NCI-H2196 (cell line): ENCODE measurements around the gene REEP1.
"Not testable (repeated sequence)": the region's sequence is repeated elsewhere in the genome, so short reads cannot be mapped to it uniquely, and the experiment has no call there.

ENCODE experiments used
- DNase-seq: peaks from one replicate; lab custom pipeline; 2025; ENCODE audit not compliant: unreplicated experiment; lab: John Stamatoyannopoulos, UW

Gene REEP1

DNA sequence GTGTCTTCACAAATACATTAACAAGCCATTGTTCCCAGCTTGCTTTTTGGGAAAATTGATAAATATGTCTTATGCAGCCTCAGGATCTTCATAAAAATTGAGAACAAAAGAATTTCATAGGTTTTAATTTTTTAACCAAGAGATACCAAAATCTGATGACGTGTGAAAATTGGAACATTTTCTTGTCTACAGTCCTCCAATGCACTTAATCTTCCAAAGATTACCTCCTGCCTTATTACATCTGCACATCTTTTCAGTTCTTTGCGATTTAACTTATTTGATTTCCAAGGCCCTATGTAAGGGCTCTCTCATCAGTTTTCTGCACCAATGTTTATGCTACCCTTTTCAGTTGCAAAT, 135.1 kb downstream of the REEP1 start:
- no peak for DNase-seq

DNA sequence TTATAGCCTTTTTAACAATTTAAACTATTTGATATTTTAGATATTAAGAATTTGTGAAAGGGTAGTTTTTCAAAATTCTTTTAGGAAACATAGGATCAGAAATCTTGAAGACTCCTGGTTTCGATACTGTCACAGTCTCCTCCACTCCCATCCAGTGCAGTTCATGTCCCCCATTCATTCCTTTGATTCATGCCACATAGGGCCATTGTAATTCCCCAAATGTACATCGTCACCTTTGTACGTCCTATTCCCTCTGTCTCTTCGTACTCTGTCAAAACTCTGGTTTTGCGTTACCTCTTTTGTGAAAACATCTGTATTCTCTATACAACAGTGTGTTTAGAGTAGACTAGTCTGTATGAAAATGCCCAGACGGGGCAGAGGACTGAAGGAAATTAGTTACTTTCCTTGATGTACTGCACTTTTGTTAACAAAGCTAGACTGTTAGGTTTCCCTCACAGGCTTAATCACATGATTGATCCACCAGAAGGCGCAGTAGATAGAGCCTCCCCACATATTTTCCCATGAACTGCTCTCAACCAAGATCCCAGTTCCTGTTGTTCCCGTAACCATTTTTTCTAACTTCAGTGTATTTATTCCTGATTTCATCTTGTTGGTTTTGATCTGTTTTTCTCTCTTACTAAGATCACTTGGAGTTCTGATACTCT, 135.6 kb downstream of the REEP1 start:
- no peak for DNase-seq

DNA sequence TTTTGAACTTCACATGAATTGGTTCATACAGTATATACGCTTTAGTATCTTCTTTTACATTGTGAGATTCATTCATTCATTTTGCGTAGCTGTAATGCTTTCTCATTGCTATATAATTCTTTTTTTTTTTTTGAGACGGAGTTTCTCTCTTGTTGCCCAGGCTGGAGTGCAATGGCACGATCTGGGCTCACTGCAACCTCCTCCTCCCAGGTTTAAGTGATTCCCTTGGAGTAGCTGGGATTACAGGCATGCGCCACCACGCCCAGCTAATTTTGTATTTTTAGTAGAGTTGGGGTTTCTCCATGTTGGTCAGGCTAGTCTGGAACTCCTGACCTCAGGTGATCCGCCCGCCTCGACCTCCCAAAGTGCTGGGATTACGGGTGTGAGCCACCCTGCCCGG, 136.9 kb downstream of the REEP1 start:
- DNase-seq: not testable (repeated sequence)

DNA sequence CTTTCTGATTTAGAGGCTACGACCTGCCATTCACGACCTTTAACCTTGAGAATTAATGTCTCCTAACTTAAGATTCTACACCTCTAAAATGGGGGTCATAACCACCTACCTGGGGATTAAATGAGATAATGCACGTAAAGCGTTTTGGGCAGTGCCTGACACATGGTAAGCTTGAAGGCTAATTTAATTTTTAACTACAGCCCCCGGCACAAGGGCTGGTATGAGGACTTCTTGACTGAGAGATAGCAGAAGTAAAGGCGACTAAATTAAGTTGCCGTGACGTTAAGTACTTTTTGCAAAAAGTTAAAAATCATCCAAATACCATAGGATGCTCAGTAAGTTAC, 137.6 kb downstream of the REEP1 start:
- DNase-seq: no peak

DNA sequence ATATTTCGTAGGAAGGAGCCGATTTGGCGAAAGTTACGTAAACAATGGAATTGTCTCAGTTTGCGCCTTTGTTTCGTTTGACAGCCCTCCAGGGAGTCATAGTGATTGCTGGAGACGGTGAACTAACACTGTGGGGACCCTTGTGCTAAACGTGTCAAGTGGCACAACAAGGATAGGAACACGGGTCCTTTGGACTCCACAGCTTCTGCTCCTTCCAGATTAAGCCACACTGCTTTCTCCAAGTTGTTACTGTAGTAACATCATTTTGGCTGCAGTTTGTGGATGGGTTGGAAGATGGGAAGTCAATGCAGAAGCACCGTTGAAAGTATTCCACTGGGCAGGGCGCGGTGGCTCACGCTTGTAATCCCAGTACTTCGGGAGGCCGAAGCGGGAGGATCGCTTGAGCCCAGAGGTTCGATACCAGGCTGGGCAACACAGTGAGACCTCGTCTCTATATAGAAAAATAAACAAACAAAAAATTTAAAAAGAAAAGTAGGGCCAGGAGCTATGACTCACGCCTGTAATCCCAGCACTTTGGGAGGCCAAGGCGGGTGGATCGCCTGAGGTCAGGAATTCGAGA, 141.5 kb downstream of the REEP1 start:
- DNase-seq: no peak

DNA sequence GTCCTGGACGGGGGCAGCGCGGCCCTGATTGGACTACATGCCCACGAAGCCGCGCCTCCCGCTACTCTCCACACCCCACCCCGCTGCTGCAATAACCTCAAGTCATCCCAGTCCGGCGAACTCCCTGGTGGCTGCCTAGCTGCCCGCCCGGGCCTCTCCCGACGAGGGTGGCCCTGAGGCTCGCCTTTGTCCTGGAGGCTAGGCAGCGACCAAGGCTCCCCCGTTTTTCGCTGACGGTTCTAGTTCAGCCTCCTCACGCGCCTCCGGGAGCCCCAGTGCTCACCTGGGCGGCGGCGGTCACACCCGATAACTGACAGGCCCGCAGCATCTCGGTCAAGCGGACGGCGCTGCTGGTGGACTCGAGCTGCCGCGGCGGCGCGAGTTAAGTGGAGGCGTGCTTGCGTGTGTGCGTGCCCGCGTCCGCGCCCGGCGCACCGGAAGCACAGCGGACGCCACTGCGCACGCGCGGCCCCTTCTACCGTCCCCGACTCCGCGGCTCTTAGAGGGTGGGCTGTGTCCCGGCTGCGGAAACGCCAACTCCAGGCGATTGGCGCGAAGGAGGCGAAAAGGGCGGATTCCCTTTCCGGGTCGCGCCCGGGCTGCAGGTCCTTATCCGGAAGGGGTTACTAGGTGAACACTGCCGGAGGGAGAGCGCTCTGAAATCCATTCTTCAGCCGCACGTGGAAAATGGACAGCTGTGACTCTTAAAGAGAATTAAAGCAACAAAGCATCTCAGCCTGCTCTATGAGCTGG, 142.2 kb downstream of the REEP1 start, which contains the start of gene IMMT:
TSS of gene IMMT (minus strand) at position 408 of the 753 bp plus-strand sequence. CDS start at position 328, 80 bp downstream.
- DNase-seq: peak; percentile 88

DNA sequence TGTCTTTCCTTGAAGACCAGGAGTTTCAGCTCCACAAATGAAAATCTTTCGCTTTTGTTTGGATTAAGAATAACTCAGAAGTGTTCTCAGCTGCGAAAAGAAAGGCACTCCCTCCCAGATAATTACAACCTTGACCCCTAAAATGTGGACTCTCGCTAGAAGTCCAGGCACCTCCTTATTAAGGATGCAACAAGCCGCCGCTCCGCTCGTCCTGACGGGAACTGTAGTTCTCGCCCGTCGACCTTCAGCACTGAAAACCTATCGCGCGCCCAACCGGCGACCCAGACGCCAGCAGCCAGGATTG, 142.7 kb downstream of the REEP1 start:
- peak; percentile 76 for DNase-seq

DNA sequence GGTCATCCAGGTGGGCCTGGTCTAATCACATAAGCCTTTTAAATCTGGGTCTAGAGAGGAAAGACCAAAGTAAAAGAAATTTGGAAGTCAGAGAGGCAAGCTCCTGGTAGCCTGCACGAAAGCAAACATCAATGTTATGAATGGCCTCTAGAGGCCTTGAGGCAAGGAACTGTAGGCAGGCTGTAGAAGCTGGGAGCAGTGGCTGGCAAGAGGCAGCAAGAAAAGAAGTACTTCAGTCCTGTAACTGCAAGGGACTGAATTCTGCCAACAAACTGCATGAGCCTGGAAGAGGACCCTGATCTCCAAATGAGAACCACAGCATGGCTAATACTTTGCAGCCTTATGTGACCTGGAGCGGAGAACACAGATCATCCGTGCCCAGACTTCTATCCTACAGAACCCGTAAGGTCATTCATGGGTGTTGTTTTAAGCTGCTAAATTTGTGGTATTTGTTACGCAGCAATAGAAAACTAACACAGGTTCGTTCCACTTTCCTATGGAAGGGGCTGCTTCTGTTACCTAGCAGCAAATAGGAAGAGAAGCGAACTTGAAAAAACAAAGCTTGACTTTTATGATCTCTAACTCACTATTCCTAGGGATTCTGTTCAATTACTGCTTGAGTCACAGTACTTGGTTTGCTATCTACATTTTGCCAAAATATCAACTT, 143.4 kb downstream of the REEP1 start:
- DNase-seq: no peak

DNA sequence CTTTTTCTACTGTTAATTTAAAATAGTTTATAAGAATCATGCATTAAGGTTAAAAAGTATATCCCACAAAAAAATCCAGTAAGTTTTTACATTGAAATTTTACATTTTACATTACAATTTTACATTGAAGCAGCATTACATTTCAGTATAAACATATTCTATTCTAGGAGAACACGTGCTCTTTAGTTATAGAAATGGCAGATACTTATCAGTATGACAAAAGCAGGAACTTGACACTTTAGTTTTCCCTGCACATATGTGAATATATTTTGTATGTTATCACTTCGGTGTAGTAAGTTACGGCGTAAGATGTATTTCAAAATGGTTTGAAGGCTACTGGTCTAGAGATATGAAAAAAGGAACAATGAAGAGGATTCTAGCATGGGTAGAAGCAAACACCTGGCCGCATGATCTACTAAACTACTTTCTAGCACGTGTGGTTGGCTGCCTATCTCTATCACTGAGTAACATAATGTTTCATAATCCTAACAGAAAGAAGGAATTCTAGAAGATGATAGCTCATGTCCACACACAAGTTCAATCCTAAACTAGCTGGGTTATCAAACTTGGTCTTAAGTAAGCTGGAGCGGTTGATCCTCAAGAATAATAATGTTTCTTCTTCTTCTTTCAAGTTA, 147.5 kb downstream of the REEP1 start:
- no peak for DNase-seq

DNA sequence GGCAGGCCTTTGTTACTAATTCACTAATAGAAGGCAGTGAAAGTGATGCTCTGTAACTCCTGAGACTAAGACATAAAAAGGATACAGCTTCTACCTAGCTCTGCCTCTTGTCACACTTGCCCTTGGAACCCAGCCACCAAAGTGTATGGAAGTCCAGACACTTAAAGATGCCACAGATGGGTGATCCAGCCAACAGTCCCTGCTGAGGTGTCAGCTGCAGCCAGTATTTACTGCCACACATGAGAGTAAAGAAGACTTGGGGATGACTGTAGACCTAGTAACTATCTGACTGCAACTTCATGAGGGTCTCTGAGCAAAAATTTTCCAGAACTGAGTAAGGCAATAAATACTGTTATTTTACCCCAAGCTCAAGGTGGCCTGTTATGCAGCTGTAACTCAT, 151.0 kb downstream of the REEP1 start:
- no peak for DNase-seq

DNA sequence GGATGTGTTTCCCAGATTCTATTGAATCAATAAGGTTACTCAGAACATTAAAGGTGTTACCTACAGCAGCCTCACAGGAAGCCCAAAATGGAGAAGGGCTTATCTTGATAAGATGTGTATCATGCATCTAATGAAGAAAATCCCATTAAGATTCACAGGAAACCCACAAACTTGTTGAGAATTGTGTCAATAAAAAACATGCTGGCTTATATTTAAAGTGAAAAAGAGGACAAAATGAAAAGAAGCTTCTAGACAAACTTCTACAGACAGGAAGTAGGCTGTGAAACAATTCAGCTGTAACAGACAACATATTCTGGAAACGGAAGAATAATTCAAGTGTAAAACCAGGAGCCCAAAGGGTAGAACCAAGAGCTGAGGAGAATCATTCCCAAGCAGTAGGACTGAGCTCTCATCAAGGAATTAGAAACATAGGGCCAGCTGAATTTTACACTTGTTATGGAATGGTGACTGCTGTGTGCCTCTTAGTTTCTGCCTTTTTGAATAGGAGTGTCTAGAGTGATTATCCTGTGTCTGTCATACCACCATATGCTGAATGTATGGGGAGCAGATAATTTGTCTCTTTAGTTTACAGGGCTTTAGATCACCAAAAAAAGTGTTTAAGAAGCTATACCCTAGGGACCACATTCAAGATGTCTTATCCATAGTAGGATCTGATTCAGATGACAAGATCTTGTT, 151.8 kb downstream of the REEP1 start:
- DNase-seq: no peak

DNA sequence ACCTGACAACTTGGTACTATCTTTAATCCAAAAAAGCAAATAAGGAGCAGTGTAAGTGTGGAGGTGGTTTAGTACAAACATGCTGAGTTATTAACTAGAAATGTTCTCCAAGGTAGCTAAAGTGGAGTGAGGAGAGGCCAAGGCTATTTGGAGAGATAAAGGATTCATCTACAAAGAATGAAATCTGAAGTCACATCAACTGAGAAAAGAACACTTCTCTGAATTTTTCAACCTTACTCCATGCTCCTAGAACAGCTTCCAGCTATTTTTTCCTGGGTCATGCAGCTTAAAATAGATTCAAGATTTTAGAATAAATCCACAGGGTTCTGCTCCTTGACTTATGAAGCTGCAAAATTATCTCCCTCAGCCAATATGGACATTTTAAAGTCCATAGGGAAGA, 160.8 kb downstream of the REEP1 start:
- DNase-seq: no peak

DNA sequence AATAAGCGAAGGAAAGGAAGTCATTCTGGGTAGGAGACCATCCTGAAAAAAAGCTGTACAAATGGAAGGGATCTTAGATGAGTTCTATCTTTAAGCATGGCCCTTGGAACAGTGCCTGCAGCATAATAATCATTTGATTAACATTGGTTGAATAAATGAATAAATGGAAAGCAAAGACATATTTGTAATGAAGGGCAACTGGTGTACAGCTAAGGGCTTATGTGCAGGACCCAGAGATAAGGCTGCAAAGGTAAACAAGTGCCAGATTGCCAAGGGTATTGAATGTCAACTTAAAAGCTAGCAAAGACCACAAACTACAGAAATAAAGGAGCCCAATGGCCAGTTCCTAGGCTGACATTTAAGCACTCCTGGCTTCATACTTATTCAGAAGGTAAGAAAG, 161.6 kb downstream of the REEP1 start:
- DNase-seq: no peak

DNA sequence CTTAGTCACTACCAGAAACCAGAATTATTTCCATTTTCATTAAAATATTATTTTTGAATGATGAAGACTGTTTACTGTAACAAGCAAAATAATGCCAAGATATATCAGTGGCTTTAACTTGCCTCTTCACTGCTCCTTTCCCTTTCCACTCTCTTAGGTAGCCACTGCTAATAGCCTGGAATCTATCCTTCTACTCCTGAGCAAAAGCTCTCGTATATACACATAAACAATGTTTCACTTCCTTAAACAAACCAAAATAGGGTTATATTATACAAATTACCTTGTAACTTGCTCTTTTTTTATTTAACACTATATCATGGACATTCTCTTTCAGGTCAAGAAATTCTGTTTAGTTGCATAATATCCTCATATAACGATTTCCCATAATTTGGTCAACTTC, 163.0 kb downstream of the REEP1 start:
- DNase-seq: no peak

DNA sequence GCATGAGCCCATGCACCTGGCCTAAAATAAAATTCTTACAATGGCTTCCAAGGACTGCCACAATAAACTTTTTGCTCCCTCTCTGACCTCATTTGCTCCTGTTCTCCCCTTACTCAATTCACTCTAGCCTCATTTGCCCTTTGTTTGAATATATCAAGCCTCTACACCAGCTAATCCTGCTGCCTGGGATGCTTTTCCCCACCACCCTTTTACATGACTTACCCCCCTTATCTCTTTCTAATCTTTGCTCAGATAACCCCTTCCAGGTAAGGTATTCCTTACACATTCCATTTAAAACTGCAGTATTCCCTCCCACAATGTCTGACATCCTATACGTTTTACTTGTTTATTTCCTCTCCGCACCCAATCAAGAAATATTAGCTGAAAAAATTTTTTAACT, 164.8 kb downstream of the REEP1 start:
- no peak for DNase-seq

DNA sequence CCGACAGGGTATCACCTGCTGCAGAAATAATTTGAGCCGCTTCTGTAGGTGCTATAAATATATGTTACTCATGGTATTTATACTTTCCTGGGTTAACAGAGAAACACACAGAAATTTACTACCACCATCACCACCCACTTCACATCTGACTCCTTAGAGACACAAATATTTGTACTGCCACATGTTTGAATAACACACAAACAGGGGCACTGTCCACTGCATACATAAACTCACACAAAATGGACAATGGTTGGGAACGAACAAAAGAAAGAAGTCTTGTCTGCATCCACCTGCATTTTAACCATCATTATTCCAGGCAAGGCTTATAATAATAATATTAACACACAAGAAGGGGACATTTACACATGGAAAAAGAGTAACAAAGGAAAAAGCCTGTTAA, 166.1 kb downstream of the REEP1 start:
- no peak for DNase-seq

DNA sequence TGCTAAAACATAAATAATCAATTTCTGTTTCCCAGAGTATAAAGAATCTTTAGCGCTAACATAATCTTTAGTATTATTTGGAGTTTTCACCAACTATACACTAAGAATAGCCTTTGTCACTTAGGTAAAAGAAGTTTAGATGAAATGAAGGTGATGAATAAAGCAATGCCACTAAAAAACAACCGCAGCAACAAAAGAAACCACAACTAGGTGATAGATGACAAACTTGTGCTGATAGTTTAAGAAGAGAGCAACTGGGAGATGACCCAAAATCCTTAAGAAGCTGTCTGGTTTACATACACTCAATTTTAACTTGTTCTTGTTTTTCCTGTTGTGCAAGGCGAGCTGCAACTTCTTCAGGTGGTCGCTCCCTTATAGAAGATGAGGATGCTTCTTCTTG, 167.0 kb downstream of the REEP1 start:
- no peak for DNase-seq
